Measurements from ENCODE around the gene RYR3.

The RYR3 gene

DNA sequence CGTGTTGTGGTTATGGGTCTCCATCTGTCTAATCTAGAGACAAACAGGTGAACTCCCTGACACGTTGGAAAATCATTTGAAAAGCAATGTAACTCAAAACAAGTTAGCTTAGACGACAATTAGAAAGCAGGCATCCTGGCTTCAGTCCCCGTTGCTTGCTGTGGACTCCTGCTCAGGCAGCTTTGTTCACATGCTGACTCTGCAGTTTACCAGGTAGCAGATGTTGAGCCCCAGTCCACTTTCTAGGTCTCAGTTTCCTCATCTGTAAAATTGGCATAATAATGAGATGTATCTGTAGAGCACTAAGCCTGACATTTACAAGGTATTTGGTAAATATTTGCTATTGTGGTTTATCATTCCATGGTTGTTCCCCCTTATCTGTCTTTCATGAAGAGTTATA, 330.3 kb downstream of the RYR3 start:
- TF ChIP-seq, protein P1, sequence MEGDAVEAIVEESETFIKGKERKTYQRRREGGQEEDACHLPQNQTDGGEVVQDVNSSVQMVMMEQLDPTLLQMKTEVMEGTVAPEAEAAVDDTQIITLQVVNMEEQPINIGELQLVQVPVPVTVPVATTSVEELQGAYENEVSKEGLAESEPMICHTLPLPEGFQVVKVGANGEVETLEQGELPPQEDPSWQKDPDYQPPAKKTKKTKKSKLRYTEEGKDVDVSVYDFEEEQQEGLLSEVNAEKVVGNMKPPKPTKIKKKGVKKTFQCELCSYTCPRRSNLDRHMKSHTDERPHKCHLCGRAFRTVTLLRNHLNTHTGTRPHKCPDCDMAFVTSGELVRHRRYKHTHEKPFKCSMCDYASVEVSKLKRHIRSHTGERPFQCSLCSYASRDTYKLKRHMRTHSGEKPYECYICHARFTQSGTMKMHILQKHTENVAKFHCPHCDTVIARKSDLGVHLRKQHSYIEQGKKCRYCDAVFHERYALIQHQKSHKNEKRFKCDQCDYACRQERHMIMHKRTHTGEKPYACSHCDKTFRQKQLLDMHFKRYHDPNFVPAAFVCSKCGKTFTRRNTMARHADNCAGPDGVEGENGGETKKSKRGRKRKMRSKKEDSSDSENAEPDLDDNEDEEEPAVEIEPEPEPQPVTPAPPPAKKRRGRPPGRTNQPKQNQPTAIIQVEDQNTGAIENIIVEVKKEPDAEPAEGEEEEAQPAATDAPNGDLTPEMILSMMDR (IDR thresholded peaks at IDR 0.05; ENCODE audit: low read depth, low read length, missing control alignments) = no peak
- no peak for DNase-seq (ENCODE audit: low read depth)
- no peak overlapping the region for H3K4me3 ChIP-seq (ENCODE audit: low read depth, low read length)
- in situ Hi-C loops (cut with HindIII; ENCODE audit: low sequenced_read_pairs) = no loop called here

DNA sequence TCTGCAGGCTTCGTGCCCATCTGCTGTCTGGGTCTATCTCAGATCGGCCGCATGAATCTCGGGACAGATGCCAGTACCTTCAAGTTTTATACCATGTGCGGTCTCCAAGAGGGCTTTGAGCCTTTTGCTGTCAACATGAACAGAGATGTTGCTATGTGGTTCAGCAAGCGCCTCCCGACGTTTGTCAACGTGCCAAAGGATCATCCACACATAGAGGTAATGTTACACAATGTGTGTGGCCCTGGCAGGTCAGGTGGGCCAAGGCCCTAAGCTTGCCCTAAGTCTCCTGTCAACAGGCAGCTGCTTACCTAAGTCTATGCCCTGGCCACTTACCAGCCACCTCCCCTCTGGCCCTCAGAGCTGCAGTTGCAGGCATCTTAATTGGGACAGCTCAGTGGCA, 333.5 kb downstream of the RYR3 start:
- in situ Hi-C loops (cut with HindIII; ENCODE audit: low sequenced_read_pairs) = no loop called here
- TF ChIP-seq, protein P1 (IDR thresholded peaks at IDR 0.05; ENCODE audit: low read depth, low read length, missing control alignments) = no peak
- DNase-seq (ENCODE audit: low read depth) = no peak
- no peak overlapping the region for H3K4me3 ChIP-seq (ENCODE audit: low read depth, low read length)

DNA sequence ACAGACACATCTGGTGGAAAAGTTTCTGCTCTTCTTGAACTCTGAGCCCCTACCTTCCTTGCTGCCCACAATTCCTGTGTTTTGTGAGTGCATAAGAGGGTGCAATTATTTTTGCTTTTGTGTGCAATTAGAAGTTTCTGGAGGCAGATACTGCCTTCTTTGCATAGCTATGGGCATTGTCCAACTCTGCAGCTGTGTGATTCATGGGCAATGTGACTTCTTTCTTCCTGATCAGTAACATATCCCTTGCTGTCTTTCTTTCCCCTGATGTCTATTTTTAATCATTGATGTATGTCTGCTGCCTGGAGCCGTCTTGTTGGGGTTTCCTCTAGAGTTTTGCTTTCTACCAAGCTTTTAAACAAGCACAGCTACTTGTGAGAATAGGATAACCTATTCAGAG, 336.0 kb downstream of the RYR3 start:
- TF ChIP-seq, protein P1 (IDR thresholded peaks at IDR 0.05; ENCODE audit: low read depth, low read length, missing control alignments) = no peak
- no peak overlapping the region for H3K4me3 ChIP-seq (ENCODE audit: low read depth, low read length)
- in situ Hi-C loops (cut with HindIII; ENCODE audit: low sequenced_read_pairs) = no loop called here
- no peak for DNase-seq (ENCODE audit: low read depth)

DNA sequence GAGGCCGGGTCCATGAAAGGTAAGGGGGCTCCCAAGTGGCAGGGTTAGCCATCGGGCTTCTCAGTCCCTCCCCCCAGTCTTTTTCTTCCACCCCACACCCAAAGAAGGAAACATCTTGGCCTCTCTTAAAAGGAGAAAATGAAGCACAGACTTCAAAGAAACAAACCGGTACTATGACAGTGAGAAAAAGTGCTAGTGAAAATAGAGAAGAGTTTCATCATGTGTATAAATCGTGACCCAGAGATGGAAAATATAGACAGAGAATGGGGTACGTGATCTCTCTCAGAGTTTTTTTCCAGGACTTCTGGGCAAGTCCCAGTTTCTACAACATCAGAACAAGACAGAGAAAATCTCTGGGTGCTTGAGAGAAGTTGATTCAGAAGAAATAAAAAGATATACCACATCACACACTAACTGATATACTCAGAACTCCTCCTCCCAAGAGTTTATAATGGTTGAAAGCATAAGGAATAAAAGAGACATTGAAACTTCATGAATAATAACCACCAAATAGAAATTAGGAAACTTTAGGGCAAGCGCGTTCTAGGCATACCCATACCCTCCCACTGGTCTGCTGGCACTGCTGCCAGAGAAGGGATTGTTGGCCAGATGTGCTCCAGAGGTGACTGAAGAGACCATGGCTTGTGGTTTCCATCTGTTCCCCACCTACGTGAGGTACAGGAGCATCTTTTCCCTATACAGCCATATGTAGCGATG, 338.6 kb downstream of the RYR3 start:
- TF ChIP-seq, protein P1 (IDR thresholded peaks at IDR 0.05; ENCODE audit: low read depth, low read length, missing control alignments) = no peak
- in situ Hi-C loops (cut with HindIII; ENCODE audit: low sequenced_read_pairs) = no loop called here
- DNase-seq (ENCODE audit: low read depth) = no peak
- no peak overlapping the region for H3K4me3 ChIP-seq (ENCODE audit: low read depth, low read length)

DNA sequence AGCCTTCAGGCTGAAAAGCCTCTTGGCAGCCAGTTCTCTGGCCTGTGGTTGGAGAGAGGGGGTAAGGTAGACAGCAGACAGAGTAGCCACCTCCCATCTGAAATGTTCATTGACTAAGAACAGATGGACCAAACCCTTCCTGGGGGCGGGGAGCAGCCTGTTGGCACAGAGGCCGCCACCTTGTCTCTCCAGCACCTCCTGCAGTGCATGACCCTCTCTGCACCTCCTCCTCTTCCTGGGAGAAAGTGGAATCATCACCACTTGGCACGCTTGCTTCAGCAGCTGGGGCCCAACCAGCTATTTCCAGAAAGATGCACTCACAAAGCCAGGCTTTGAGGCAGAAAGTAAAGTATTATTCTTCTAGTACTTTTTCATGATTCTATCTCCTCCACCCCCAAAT, 344.1 kb downstream of the RYR3 start:
- TF ChIP-seq, protein P1 (IDR thresholded peaks at IDR 0.05; ENCODE audit: low read depth, low read length, missing control alignments) = no peak
- in situ Hi-C loops (cut with HindIII; ENCODE audit: low sequenced_read_pairs) = no loop called here
- DNase-seq (ENCODE audit: low read depth) = no peak
- H3K4me3 ChIP-seq (ENCODE audit: low read depth, low read length) = no peak overlapping the region

DNA sequence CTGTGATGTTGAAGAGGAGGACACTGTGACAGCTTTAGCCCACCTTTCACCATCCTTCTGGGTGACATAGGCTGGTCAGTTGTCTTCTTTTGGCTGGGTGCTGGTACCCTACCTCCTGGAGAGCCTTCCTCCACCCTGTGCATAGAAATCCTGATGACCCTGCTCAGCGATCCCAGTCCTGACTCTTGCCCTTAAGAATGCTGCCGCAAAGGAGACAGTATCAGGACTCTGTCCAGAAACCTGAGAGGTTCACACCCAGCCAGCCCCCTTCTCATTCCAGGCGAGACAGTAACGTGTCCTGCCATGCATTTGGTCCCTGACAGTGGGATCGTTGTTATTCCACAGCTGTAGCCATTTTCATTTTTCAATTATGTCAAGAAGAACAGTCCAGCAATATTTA, 344.7 kb downstream of the RYR3 start:
- no peak overlapping the region for H3K4me3 ChIP-seq (ENCODE audit: low read depth, low read length)
- TF ChIP-seq, protein P1 (IDR thresholded peaks at IDR 0.05; ENCODE audit: low read depth, low read length, missing control alignments) = no peak
- no peak for DNase-seq (ENCODE audit: low read depth)
- in situ Hi-C loops (cut with HindIII; ENCODE audit: low sequenced_read_pairs) = no loop called here

Data from astrocyte of the cerebellum (primary cell).